ENCODE measurements around the gene MOBP. TPM values are rescaled to one million over a fixed set of nuclear protein-coding genes. Genes with fewer than 3 reads are reported as not detected.

MOBP gene
- polyA plus RNA-seq, 3 donors = not detected

DNA sequence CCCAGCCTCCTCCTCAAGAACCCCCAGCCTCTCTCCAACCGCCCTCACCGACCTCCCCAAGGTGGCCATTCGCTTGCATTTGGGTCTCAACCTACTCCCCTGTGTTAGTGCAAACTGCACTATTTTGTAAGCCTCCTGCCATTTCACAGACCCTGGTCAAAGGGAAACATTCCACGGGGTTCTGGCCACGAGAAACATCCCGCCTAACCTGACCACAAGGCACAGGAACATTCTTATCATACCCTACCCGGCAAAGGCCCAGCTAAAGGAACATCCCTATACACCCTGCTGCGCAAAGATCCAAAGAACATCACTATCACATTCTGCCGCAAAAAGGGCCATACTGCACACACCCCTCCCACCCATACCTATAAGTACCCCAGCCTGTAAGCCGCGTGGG lies 38.0 kb upstream of the MOBP start:
- WGBS (ENCODE audit: insufficient coverage) = 90% methylated on average over 11 of the region's 11 CpGs

DNA sequence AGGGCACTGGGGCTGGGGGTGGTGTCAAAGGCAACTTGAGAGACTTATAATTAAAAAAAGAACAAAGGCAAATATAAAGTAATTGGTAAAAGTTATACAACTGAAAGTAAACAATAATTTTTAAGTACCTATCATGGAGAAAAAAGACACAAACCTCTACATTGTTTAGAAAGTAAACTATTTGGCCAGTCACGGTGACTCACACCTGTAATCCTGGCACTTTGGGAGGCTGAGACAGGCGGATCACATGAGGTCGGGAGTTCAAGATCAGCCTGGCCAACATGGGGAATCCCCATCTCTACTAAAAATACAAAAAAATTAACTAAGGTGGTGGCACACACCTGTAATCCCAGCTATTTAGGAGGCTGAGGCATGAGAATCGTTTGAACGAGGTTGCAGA lies 35.1 kb upstream of the MOBP start:
- H3K27me3 Mint-ChIP-seq (ENCODE audit: low read depth in 3 of 3) = peaks cover 4 to 5% (median 4%) of the 10 kb centered on the region in 3 donors

More for the DNA sequence above, 38.0 kb upstream of the MOBP start:
- Mint-ChIP-seq H3K4me1 (no peaks in the 10 kb centered on the region), H3K27me3 (ENCODE audit: low read depth in 3 of 3) (peaks cover 4 to 5% (median 5%) of the 10 kb centered on the region in 3 donors), H3K36me3 (no peaks in the 10 kb centered on the region), H3K27ac (no peak overlapping the region), H3K4me3 (no peak overlapping the region), H3K9me3 (no peaks in the 10 kb centered on the region)
- Histone ChIP-seq H3K4me3 (replicated peaks in 1 of 3; ENCODE audit: low read depth in 2 of 3, low read length in 3 of 3) (no peak overlapping the region), H3K27ac (ENCODE audit: low read depth in 1 of 2, low read length in 2 of 2) (no peak overlapping the region), H3K36me3 (replicated peaks in 1 of 2; ENCODE audit: control insufficient read depth in 1 of 2, insufficient read depth in 2 of 2, low read length in 2 of 2) (no peaks in the 10 kb centered on the region), H3K79me2 (ENCODE audit: insufficient read depth, low read length) (no peaks in the 10 kb centered on the region), H3K4me1 (ENCODE audit: control insufficient read depth in 1 of 2, insufficient read depth in 2 of 2, low read length in 2 of 2) (no peaks in the 10 kb centered on the region), H4K20me1 (ENCODE audit: insufficient read depth, low read length) (no peaks in the 10 kb centered on the region), H2AFZ (ENCODE audit: insufficient read depth, low read depth, low read length, poor library complexity, severe bottlenecking) (no peak overlapping the region), H3K9me3 (replicated peaks in 1 of 2; ENCODE audit: control insufficient read depth in 1 of 2, insufficient read depth in 1 of 2, low read length in 2 of 2) (no peaks in the 10 kb centered on the region), H3K9ac (ENCODE audit: insufficient read depth, low read length, poor library complexity, severe bottlenecking) (no peak overlapping the region), H3K27me3 (ENCODE audit: control insufficient read depth in 2 of 2, insufficient read depth in 2 of 2, low read length in 2 of 2) (no peaks in the 10 kb centered on the region), H3K4me2 (replicated peaks; ENCODE audit: extremely low read depth, low read length, poor library complexity, severe bottlenecking) (no peak overlapping the region)
- DNase-seq = no peak
- no peak for TF ChIP-seq CTCF (IDR thresholded peaks at IDR 0.05)
- intact Hi-C loops (cut with micrococcal nuclease) = no loop called here

More for the DNA sequence above, 35.1 kb upstream of the MOBP start:
- DNase-seq = no peak
- 100% methylated on average over 3 of the region's 5 CpGs for WGBS (ENCODE audit: insufficient coverage)
- Histone ChIP-seq H4K20me1 (ENCODE audit: insufficient read depth, low read length) (no peaks in the 10 kb centered on the region), H3K9ac (ENCODE audit: insufficient read depth, low read length, poor library complexity, severe bottlenecking) (no peak overlapping the region), H3K4me1 (ENCODE audit: control insufficient read depth in 1 of 2, insufficient read depth in 2 of 2, low read length in 2 of 2) (no peaks in the 10 kb centered on the region), H3K9me3 (replicated peaks in 1 of 2; ENCODE audit: control insufficient read depth in 1 of 2, insufficient read depth in 1 of 2, low read length in 2 of 2) (no peaks in the 10 kb centered on the region), H2AFZ (ENCODE audit: insufficient read depth, low read depth, low read length, poor library complexity, severe bottlenecking) (no peak overlapping the region), H3K4me2 (replicated peaks; ENCODE audit: extremely low read depth, low read length, poor library complexity, severe bottlenecking) (no peak overlapping the region), H3K4me3 (replicated peaks in 1 of 3; ENCODE audit: low read depth in 2 of 3, low read length in 3 of 3) (no peak overlapping the region), H3K79me2 (ENCODE audit: insufficient read depth, low read length) (no peaks in the 10 kb centered on the region), H3K27ac (ENCODE audit: low read depth in 1 of 2, low read length in 2 of 2) (no peak overlapping the region), H3K36me3 (replicated peaks in 1 of 2; ENCODE audit: control insufficient read depth in 1 of 2, insufficient read depth in 2 of 2, low read length in 2 of 2) (no peaks in the 10 kb centered on the region), H3K27me3 (ENCODE audit: control insufficient read depth in 2 of 2, insufficient read depth in 2 of 2, low read length in 2 of 2) (no peaks in the 10 kb centered on the region)
- Mint-ChIP-seq H3K4me1 (no peaks in the 10 kb centered on the region), H3K27ac (no peak overlapping the region), H3K4me3 (no peak overlapping the region), H3K36me3 (no peaks in the 10 kb centered on the region), H3K9me3 (no peaks in the 10 kb centered on the region)
- intact Hi-C loops (cut with micrococcal nuclease) = no loop called here
- TF ChIP-seq CTCF (IDR thresholded peaks at IDR 0.05) = no peak

All from CD14-positive monocyte (primary cell).